ENCODE measurements around the gene ARAP2. TPM values are rescaled to one million over a fixed set of nuclear protein-coding genes. Genes with fewer than 3 reads are reported as not detected.
A peak's percentile ranks its signal among the peaks of the same experiment; 100 is the strongest.

The ARAP2 gene
- total RNA-seq, 1 experiment from 2014 or later: 25.8 TPM

DNA sequence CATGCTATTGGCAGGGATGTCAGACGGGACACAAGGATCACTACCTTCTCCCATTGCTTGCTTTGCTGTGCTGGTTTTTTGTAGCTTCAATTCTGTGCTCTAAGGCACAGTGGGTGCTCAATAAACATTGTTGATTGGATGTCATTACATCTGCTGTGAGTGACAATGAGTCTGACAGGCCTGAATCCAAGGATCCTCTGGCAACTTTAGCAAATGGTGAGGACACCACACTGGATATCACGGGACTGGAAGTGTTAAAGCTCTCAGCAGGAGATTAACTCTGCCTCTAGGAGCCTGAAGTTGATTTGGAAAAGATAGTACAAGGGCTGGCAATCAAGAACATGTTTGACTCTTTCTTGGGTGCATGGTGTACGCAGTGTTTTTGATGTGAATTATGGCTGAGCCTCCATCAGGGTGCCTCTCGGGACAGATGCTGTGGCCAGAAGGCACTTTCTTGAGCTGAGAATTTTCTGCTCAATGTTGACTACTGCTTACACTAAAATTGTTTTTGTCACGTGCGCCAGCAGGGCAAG lies 217.9 kb downstream of the ARAP2 start:
- H3F3A ChIP-seq (ENCODE audit: insufficient read depth, low read depth): peaks cover 6% of the 10 kb centered on the region; the same call in 1 of the 2 replicates
- peak overlapping the region; percentile 72; the same call in 1 of the 2 replicates for H3K4me2 ChIP-seq
- no peaks in the 10 kb centered on the region for H3K27me3 ChIP-seq (ENCODE audit: insufficient read depth, low read depth)
- no peaks in the 10 kb centered on the region for H3K36me3 ChIP-seq (ENCODE audit: low read depth)
- no peak overlapping the region for H2AFZ ChIP-seq
- no peaks in the 10 kb centered on the region for H3K9me3 ChIP-seq (ENCODE audit: insufficient read depth, low read depth)
- H3K27ac ChIP-seq: no peak overlapping the region
- POLR2A ChIA-PET (ENCODE audit: unreplicated experiment): no interaction called here
- no TSS peak for BruUV-seq (replicated peaks)
- H3K4me1 ChIP-seq (replicated peaks; ENCODE audit: insufficient read depth): peaks cover 24% of the 10 kb centered on the region
- no peaks in the 10 kb centered on the region for H3K9me2 ChIP-seq (ENCODE audit: insufficient read depth)
- intact Hi-C loops (cut with micrococcal nuclease; ENCODE audit: unreplicated experiment): no loop called here
- CTCF ChIA-PET: no interaction called here
- no peaks in the 10 kb centered on the region for H3K79me2 ChIP-seq (ENCODE audit: low read depth)
- no peak for DNase-seq
- TF ChIP-seq, protein P1, sequence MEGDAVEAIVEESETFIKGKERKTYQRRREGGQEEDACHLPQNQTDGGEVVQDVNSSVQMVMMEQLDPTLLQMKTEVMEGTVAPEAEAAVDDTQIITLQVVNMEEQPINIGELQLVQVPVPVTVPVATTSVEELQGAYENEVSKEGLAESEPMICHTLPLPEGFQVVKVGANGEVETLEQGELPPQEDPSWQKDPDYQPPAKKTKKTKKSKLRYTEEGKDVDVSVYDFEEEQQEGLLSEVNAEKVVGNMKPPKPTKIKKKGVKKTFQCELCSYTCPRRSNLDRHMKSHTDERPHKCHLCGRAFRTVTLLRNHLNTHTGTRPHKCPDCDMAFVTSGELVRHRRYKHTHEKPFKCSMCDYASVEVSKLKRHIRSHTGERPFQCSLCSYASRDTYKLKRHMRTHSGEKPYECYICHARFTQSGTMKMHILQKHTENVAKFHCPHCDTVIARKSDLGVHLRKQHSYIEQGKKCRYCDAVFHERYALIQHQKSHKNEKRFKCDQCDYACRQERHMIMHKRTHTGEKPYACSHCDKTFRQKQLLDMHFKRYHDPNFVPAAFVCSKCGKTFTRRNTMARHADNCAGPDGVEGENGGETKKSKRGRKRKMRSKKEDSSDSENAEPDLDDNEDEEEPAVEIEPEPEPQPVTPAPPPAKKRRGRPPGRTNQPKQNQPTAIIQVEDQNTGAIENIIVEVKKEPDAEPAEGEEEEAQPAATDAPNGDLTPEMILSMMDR (conservative IDR thresholded peaks at IDR 0.05): no peak
- TF ChIP-seq EZH2 (IDR thresholded peaks at IDR 0.05; ENCODE audit: low read depth): no peak
- H4K20me1 ChIP-seq (ENCODE audit: insufficient read depth): no peaks in the 10 kb centered on the region
- no peak overlapping the region for H3K4me3 ChIP-seq

GRCh38 chr4:36024901-36025660 lies 219.2 kb downstream of the ARAP2 start:
- DNase-seq: peak; percentile 37 to 72
- CTCF ChIA-PET: interaction anchor here (0.7 kb wide), 1 partner anchor 220 kb away, joined by 3 read pairs; no protein-coding TSS in a partner anchor
- Histone ChIP-seq H3F3A (ENCODE audit: insufficient read depth, low read depth) (peaks cover 6% of the 10 kb centered on the region; the same call in 1 of the 2 replicates), H3K27ac (peak overlapping the region; percentile 47), H3K79me2 (ENCODE audit: low read depth) (no peaks in the 10 kb centered on the region), H3K9me2 (ENCODE audit: insufficient read depth) (no peaks in the 10 kb centered on the region), H3K36me3 (ENCODE audit: low read depth) (no peaks in the 10 kb centered on the region), H3K27me3 (ENCODE audit: insufficient read depth, low read depth) (no peaks in the 10 kb centered on the region), H3K4me1 (replicated peaks; ENCODE audit: insufficient read depth) (peaks cover 24% of the 10 kb centered on the region), H4K20me1 (ENCODE audit: insufficient read depth) (no peaks in the 10 kb centered on the region), H3K4me2 (peak overlapping the region; percentile 72), H2AFZ (peak overlapping the region; percentile 57; the same call in 1 of the 2 replicates), H3K9me3 (ENCODE audit: insufficient read depth, low read depth) (no peaks in the 10 kb centered on the region), H3K4me3 (peak overlapping the region; percentile 42)
- no TSS peak for BruUV-seq (replicated peaks)
- intact Hi-C loops (cut with micrococcal nuclease; ENCODE audit: unreplicated experiment): no loop called here
- POLR2A ChIA-PET (ENCODE audit: unreplicated experiment): interaction anchor here (0.7 kb wide), 1 partner anchor 220 kb away, joined by 20 read pairs; no protein-coding TSS in a partner anchor
- TF ChIP-seq, protein P1 (conservative IDR thresholded peaks at IDR 0.05): no peak
- TF ChIP-seq EZH2 (IDR thresholded peaks at IDR 0.05; ENCODE audit: low read depth): no peak

GRCh38 chr4:36020351-36020750 lies 224.0 kb downstream of the ARAP2 start:
- Histone ChIP-seq H3K4me3 (no peak overlapping the region), H3K27ac (no peak overlapping the region), H3K36me3 (ENCODE audit: low read depth) (no peaks in the 10 kb centered on the region), H3K4me1 (replicated peaks; ENCODE audit: insufficient read depth) (peaks cover 15% of the 10 kb centered on the region), H3K9me2 (ENCODE audit: insufficient read depth) (no peaks in the 10 kb centered on the region), H4K20me1 (ENCODE audit: insufficient read depth) (no peaks in the 10 kb centered on the region), H2AFZ (no peak overlapping the region), H3K9me3 (ENCODE audit: insufficient read depth, low read depth) (no peaks in the 10 kb centered on the region), H3K79me2 (ENCODE audit: low read depth) (no peaks in the 10 kb centered on the region), H3F3A (ENCODE audit: insufficient read depth, low read depth) (peaks cover 6% of the 10 kb centered on the region; the same call in 1 of the 2 replicates), H3K27me3 (ENCODE audit: insufficient read depth, low read depth) (no peaks in the 10 kb centered on the region), H3K4me2 (no peak overlapping the region)
- intact Hi-C loops (cut with micrococcal nuclease; ENCODE audit: unreplicated experiment): no loop called here
- no peak for TF ChIP-seq EZH2 (IDR thresholded peaks at IDR 0.05; ENCODE audit: low read depth)
- TF ChIP-seq, protein P1 (conservative IDR thresholded peaks at IDR 0.05): no peak
- no TSS peak for BruUV-seq (replicated peaks)
- POLR2A ChIA-PET (ENCODE audit: unreplicated experiment): no interaction called here
- CTCF ChIA-PET: no interaction called here
- no peak for DNase-seq

Other genes starting within 250 kb of the ARAP2 start
- not detected in 2 replicates for gene DTHD1, start 37.1 kb upstream of the ARAP2 start, total RNA-seq (2021)

All from PC-9 (cell line).